ENCODE data around the gene TANGO6.

GRCh38 chr16:69037373-69038160 lies 194.2 kb downstream of the TANGO6 start:
- no peak for TF ChIP-seq CTCF (IDR thresholded peaks at IDR 0.05)
- no peak for TF ChIP-seq POLR2A (IDR thresholded peaks at IDR 0.05)

Measured in body of pancreas (tissue), 4 donors.